Measurements from ENCODE around the gene AP1M2. TPM values are rescaled to one million over a fixed set of nuclear protein-coding genes. Genes with fewer than 3 reads are reported as not detected.
"Not testable (repeated sequence)": the region's sequence is repeated elsewhere in the genome, so short reads cannot be mapped to it uniquely, and the experiment has no call there.

AP1M2 gene
- total RNA-seq, 1 donor from 2014 or later: 36.9 TPM

GRCh38 chr19:10574462-10574861 lies 12.7 kb downstream of the AP1M2 start:
- Histone ChIP-seq H3K9me3 (no peaks in the 10 kb centered on the region), H3K36me3 (peaks cover 4% of the 10 kb centered on the region), H3K4me1 (peaks cover 5% of the 10 kb centered on the region), H3K27me3 (ENCODE audit: low read depth) (no peaks in the 10 kb centered on the region), H3K4me3 (no peak overlapping the region), H3K27ac (no peak overlapping the region)
- intact Hi-C loops (cut with DNase I): no loop called here
- no peak for TF ChIP-seq CTCF (IDR thresholded peaks at IDR 0.05)
- ATAC-seq (no peak), DNase-seq (no peak)

GRCh38 chr19:10573793-10574192 lies 13.3 kb downstream of the AP1M2 start:
- H3K27me3 ChIP-seq (ENCODE audit: low read depth); ATAC-seq; H3K4me3 ChIP-seq; intact Hi-C loops (cut with DNase I); H3K27ac ChIP-seq; H3K9me3 ChIP-seq; H3K4me1 ChIP-seq; DNase-seq; H3K36me3 ChIP-seq: not testable (repeated sequence)

GRCh38 chr19:10568826-10569651 lies 18.1 kb downstream of the AP1M2 start, which contains the start of gene CDKN2D:
Gene CDKN2D, minus strand, starts transcription at chr19:10568979. Its CDS starts 326 bp downstream, at chr19:10568653.
- H3K4me1 ChIP-seq: peaks cover 33% of the 10 kb centered on the region
- peak; percentile 100 for DNase-seq
- intact Hi-C loops (cut with DNase I): no loop called here
- H3K4me3 ChIP-seq: peak within 1 kb of the TSS; percentile 89
- ATAC-seq: peak; percentile 88 to 94
- TF ChIP-seq CTCF (IDR thresholded peaks at IDR 0.05): peak; percentile 35
- H3K27me3 ChIP-seq (ENCODE audit: low read depth): no peaks in the 10 kb centered on the region
- peak within 1 kb of the TSS; percentile 82 for H3K27ac ChIP-seq
- no peaks in the 10 kb centered on the region for H3K36me3 ChIP-seq
- no peaks in the 10 kb centered on the region for H3K9me3 ChIP-seq

GRCh38 chr19:10568062-10568825 lies 18.9 kb downstream of the AP1M2 start:
- ATAC-seq (peak in 1 of 2 donors; percentile 0), DNase-seq (peak; percentile 73)
- Histone ChIP-seq H3K27ac (peak overlapping the region; percentile 82), H3K9me3 (no peaks in the 10 kb centered on the region), H3K27me3 (ENCODE audit: low read depth) (no peaks in the 10 kb centered on the region), H3K36me3 (no peaks in the 10 kb centered on the region), H3K4me1 (peaks cover 33% of the 10 kb centered on the region), H3K4me3 (peak overlapping the region; percentile 89)
- TF ChIP-seq CTCF (IDR thresholded peaks at IDR 0.05): no peak
- intact Hi-C loops (cut with DNase I): no loop called here

- intact Hi-C loops (cut with DNase I): no loop called here
- TF ChIP-seq CTCF (IDR thresholded peaks at IDR 0.05): no peak
- ATAC-seq (no peak), DNase-seq (no peak)
- Histone ChIP-seq H3K27ac (peak overlapping the region; percentile 82), H3K36me3 (peaks cover 2% of the 10 kb centered on the region), H3K4me3 (peak overlapping the region; percentile 89), H3K27me3 (ENCODE audit: low read depth) (no peaks in the 10 kb centered on the region), H3K4me1 (peaks cover 33% of the 10 kb centered on the region), H3K9me3 (no peaks in the 10 kb centered on the region)
These were observed 19.5 kb downstream of the AP1M2 start for GRCh38 chr19:10567656-10568055.

Measured in lower lobe of right lung (tissue), 2 donors.